GM12801 (cell line): ENCODE data around the gene MS4A5.
A peak's percentile ranks its signal among the peaks of the same experiment; 100 is the strongest.

Source experiments
- CTCF ChIP-seq: IDR thresholded peaks from one replicate; pipeline ENCODE4 v1.5.1; 2011; ENCODE audit warnings: control low read depth; ENCODE audit not compliant: insufficient read length; ENCODE audit errors: extremely low read depth

MS4A5 gene

DNA sequence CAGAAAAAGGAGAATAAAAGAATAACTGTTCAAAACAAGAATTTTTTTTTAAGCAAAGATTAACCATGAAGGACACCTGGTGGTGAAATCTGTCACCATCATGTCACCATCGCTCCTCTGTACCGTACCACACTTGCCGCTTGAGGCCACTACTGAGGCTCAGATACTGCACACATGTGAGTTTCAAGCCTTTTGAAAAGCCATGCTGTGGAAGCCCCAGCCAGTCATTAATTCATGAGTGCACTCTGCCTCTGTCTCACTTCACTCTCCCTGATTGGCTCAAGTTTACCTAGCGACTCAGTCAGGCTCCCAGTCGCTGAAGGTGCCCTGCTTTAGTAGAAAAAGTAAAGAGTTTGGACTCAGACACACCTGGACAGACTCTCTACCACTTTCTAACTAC lies 56.6 kb downstream of the MS4A5 start:
- peak; percentile 97 for TF ChIP-seq CTCF

GRCh38 chr11:60492488-60493009 lies 63.2 kb downstream of the MS4A5 start, which contains the start of gene MS4A12:
Gene MS4A12, plus strand, starts transcription at chr11:60492778. Its CDS starts 4,541 bp downstream, at chr11:60497319.
- no peak for TF ChIP-seq CTCF

DNA sequence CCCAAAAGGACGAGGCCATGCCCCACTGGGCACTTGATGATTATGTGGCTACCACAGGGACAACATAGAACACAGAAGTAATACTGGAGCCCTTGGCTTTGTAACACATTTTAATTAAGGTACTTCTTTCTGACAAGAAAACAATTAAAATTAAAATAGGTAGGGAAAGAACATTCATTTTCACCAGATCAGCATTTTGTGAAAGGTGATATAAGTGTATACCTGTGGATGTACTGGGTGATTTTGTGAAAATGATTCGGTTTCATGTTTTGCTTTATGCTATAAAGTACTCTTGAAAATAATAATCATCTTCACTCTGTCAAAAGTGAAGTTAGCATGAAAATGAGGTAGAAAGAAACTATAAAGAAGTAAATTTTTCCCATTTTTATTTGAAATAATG lies 64.1 kb downstream of the MS4A5 start:
- TF ChIP-seq CTCF: no peak
